GF-D8 (cell line): Measurements from ENCODE around the gene VAT1L.

Source experiments
- DNase-seq: peaks from one replicate; lab custom pipeline; 2025; lab: John Stamatoyannopoulos, UW

Gene VAT1L, protein sequence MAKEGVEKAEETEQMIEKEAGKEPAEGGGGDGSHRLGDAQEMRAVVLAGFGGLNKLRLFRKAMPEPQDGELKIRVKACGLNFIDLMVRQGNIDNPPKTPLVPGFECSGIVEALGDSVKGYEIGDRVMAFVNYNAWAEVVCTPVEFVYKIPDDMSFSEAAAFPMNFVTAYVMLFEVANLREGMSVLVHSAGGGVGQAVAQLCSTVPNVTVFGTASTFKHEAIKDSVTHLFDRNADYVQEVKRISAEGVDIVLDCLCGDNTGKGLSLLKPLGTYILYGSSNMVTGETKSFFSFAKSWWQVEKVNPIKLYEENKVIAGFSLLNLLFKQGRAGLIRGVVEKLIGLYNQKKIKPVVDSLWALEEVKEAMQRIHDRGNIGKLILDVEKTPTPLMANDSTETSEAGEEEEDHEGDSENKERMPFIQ

DNA sequence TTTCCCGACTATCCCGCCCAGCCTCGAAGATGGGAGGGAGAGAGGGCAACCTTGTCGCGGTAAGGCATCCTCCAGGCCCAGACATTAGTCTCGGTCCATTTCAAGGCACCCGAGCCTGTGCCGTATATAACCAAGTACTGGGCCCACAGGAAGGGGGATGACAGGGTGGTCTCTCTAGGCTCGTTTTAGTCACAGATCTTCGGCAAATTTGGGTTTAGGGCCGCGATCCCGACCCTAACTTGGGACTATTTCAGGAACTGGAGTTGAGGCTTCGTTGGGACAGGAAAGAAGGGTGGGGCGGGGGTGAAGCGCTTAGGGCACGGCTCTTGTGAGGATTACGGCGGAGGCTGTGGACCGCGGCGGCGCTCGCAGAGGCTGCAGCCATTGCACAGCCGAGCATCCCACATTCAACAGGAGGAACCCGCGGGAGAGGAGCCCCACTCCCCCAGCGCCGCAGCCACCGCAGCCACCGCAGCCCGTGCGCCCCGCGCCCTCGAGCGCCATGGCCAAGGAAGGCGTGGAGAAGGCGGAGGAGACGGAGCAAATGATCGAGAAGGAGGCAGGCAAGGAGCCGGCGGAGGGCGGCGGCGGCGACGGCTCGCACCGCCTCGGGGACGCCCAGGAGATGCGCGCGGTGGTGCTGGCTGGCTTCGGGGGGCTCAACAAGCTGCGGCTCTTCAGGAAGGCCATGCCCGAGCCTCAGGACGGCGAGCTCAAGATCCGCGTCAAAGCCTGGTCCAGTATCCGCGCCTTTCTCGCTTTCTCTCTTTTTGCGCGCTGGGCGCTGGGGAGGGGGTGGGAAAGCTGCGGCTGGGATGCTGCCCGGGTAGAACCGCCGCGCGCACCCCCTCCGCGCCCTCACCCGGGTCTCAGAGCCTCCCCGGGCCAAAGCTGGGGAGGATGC, at the start of gene VAT1L:
Gene VAT1L (plus strand): TSS at position 384 of the 904 bp plus-strand sequence. CDS start 119 bp downstream, at position 503.
- no peak for DNase-seq

DNA sequence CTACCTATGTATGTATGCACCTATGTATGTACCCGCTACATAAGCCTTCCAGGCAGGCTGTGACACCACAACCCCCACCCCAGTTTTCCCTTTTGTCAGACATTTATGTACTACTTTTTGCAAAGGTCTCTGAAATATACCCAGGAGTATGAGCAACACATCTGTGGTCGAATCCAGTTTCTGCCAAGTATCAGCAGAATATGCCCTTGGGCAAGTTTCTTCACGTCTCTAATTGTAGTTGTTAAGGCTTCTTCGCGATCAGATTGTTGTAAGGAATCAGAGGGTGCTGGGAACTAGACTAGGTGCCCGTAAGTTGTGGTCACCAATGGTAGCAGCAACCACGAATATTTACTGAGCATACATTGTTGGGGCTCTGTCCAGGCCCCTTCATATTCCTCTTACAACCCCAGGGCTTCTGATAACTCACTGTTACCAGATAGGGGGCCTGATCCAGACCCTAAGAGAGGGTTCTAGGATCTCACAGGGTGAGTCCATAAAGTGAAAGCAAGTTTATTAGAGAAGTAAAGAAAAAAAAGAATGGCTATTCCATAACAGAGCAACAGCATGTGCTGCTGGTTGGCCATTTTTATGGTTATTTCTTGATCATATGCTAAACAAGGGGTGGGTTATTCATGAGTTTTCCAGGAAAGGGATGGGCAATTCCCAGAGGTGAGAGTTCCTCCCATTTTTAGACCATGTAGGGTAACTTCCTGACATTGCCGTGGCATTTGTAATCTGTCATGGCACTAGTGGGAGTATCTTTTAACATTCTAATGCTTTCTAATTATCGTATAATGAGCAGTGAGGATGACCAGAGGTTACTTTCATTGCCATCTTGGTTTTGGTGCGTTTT, 49.4 kb upstream of the VAT1L start:
- no peak for DNase-seq

DNA sequence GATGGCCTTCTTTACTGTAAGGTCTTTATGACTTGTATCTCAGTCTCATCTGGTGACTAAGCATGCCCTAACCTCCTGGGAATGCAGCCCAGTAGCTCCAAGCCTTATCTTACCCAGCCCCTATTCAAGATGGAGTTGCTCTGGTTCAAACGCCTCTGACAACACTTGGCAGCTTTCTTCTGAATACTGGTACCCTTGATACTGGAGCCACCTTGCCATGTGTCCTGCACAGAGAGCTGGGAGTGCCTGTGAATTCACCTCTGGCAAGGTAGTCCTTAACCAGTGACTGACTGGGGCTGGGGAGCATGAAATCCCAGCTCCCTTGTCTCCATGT, 48.8 kb upstream of the VAT1L start:
- DNase-seq: no peak

DNA sequence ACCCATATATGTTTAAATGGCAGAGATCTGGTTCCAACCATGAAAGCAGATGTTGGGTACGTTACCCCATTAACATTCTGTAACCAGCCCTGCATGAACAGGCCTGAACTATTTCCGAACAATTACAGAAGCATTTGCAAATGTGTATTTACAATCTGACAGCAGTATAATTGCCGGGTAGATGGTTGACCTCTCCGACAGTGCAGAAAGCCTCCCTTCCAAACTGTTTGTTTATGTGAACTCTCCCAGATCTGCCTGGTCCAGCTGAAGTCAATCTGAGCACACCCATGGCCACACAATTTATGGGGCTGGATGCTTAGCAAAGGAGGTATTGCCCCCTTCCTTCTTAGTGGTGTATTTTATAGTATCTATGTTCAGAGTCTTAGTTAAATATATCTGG, 44.2 kb upstream of the VAT1L start:
- DNase-seq: no peak

DNA sequence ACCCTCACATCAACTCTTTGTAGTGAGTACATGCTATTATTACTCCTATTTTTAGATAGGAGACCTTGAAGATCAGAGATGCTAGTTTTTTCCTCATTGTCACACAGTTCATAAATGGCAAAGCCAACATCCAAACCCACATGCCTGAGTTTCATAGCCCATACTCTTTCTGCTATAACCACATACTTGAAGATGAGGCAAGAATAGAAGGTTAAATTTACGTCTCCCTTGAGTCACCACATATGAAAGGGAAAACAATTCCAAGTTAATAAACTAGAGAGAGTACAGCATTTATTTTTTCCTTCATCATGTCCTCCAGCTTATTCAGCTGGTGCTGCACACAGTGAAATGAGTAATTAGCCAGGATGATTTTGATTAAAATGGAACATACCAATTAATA, 42.4 kb upstream of the VAT1L start:
- DNase-seq: no peak

DNA sequence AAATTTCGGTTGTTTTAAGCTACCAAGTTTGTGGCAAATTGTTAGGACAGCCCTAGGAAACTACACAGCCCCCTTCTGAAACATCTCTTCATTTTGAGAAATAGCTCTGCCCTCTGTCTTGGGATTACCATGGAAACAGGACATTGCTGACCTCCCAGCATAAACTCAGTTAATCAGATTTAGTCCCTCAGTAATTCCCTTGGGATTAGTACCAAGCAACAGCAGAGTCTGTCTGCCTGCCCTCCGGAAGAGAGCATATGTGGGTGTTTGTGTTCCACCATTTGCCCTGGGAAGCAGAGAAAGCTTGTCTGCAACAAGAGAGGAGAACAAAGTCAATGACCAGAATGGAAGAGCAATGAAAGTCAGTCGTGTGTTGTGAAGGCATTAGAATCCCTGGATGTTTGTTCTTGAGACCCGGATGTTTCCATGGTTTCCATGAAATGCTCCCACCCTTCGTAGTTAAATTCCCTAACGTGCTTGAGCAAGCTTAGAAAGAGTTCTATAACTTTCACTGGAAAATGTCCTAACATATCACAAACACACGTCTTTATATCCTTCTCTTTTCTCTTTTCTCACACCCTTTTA, 39.9 kb upstream of the VAT1L start:
- no peak for DNase-seq

DNA sequence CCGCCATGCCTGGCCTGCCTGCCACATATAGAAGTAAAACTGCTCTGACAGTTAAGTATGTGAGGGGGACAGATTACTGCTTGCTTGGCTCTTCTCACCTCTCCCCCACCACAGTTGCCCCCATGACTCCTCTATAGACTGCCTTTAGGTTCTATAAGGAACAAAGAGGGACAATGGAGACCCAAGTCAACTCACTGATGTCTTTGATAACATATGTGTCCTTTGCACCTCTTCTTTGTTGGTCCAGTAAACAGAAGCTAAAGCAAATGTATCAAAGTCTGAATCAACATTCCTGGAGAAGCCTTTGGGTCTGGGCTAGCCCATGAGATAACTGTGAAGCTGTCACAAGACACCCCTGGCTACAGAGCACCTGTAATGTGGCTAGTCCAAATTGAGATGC, 38.9 kb upstream of the VAT1L start:
- DNase-seq: no peak

DNA sequence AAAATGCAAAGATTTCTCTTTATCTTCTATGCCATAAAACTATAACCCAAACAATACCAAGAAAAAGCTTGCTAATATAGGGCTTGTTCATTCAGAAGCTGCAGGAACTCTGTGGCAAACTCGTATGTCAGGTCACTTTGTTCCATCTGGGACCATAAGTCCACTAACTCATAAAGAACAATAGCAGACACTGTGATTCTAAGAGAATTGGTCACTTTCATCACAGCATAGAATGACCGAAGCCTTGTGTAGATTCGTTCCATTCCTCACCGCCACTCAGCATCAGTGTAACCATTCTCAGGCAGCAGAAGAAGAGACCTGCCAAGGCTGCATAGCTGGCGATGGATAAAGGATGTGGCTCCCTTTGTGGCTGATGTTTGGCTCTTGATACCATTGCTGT, 30.3 kb upstream of the VAT1L start:
- DNase-seq: no peak

DNA sequence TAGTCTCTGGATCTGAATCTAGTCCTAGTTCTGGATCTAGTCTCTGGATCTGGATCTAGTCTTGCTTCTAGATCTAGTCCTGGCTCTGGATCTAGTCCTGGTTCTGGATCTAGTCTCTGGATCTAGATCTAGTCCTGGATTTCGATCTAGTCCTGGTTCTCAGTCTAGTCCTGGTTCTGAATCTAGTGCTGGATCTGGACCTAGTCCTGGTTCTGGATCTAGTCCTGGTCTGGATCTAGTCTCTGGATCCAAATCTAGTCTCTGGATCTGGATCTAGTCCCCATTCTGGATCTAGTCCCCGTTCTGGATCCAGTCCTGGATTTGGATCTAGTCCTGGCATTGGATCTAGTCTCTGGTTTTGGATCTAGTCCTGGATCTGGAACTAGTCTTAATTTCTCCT, 29.9 kb upstream of the VAT1L start:
- no peak for DNase-seq

DNA sequence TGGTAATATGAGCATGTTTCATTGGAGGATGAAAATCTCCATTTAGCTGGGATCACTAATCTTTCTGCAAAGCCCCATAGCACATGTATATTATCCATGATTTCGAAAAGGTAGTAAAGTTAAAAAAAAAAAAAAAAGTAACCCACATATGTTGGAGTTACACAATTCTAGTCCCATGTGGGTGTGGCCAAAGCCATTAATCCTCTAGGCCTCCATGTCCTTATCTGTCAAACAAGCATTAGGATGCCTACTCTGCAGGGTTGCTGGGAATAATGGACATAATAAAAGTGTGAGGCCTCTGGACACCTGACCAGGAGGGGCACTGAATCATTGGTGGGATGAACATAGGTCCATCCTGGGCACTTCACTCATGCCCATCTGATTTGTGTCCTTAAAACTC, 29.2 kb upstream of the VAT1L start:
- no peak for DNase-seq

DNA sequence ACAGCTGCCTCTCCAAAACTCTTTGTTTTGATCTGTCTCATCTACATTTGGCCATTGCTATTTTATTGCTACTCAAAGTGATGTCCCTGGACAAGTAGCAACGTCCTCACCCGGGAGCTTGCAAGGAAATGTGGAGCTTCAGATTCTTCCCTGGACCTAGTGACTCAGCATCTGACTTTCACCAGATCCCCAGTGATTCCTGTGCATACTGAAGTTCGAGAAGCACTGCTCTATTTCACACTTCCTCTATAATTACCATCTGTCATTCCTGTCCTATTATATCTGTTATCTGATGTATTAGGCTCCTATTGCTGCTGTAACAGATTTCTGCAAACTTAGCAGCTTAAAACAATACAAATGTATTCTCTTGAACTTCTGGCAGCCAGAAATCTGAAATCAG, 28.5 kb upstream of the VAT1L start:
- DNase-seq: no peak

DNA sequence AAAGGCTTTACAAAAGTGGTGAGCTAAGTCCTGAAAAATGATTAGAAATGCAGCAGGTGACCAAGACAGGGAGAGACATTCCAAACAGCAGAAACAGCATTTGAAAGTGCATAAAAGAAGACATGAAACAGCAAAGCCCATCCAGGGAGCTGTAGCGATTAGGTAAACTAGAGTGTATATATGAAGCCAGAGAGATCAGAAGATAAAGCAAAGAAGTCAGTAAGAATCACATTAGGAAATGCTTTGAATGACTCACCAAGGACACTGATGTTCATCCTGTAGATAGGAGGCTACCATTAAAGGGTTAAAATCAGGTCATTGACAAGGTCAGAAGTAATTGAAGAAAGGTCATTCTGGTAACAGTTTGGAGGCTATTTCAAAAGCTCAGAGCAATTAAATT, 27.6 kb upstream of the VAT1L start:
- DNase-seq: no peak

DNA sequence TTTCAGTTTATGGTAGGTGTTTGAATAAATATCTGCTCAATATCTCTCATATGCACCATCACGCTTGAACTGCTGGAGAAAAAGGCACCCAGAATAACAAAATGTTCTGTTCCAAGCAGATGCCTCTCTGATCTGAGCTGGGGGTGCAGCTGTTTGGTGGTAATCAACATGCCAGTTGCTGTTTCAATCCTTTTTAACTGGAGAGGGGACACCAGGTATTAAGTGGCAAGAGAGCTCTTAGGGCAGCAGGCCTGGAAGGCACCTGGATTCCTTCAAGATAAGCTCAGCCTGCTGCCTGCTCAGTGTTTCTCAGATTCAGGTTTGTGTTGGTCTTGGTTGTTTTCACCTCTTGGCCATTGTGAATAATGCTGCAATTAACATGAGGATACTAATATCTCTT, 27.2 kb upstream of the VAT1L start:
- DNase-seq: no peak

DNA sequence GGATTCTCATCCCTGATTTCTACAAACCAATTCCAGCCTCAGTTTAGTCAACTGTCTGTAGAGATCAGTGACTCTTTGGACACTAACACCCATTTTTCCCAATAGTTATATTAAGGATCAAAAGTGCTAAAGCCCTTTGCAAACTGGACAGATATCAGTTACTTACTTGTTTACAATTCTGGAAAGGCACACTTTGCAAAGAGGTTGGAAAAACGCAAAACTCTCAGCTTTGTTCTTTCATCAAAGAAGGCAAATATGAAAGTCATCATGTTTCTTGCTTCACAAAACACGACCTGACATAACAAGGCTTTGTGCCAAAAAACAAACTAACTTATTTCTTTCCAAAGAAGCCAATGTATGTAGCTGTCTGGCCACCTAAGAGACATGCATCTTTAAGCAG, 26.1 kb upstream of the VAT1L start:
- DNase-seq: no peak

DNA sequence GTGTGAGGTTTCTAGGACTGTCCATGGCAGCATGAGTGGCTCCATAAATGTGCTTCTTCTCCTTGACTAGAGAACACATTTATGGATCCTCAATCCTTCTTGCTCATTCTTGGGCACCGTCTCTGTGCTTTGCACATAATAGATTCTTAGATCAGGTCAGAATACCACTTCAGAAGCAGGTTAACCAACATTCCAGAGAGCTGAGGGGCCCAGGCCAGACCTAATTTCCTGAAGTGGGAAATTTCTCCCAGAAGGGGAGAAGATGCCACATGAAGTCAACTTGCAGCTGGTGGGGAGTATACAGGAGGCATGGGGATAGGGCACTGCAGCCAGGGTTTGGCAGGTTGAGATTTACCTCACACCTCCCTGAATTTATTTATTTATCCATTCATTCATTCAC, 24.4 kb upstream of the VAT1L start:
- no peak for DNase-seq

DNA sequence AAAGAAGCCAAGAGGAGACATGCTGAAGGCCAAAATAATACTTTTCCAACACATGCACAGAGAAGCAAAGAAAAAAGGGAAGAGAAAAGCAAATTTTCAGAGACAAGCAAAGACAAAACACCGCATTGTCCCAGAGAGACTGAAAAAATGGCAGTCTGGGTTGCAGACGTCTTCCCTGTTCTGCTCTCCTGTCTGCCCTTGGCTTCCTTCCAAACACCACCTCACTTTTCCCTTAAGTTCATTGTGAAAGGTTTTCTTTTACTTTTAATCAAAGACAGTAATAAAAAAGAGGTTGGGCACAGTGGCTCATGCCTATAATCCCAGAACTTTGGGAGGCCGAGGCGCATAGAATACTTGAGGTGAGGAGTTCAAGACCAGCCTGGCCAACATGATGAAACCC, 21.2 kb upstream of the VAT1L start:
- no peak for DNase-seq

DNA sequence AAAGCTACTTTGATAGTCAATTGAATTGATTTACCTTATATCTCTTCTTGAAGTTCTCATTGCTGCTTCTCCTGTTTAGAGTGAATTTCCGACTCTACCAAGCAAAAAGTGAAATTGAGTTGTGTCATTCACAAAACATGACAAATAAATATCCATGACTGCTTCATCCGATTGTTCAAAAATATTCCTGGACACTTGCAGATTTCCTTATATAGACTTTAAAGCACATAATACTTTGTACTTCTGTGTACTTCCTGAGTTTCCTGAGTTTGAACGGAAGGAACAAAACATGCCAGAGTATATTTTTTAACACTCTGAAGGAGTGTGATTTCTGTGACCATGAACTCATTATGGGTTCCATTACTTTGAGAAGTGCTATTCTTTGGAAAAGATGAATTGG, 20.5 kb upstream of the VAT1L start:
- no peak for DNase-seq

DNA sequence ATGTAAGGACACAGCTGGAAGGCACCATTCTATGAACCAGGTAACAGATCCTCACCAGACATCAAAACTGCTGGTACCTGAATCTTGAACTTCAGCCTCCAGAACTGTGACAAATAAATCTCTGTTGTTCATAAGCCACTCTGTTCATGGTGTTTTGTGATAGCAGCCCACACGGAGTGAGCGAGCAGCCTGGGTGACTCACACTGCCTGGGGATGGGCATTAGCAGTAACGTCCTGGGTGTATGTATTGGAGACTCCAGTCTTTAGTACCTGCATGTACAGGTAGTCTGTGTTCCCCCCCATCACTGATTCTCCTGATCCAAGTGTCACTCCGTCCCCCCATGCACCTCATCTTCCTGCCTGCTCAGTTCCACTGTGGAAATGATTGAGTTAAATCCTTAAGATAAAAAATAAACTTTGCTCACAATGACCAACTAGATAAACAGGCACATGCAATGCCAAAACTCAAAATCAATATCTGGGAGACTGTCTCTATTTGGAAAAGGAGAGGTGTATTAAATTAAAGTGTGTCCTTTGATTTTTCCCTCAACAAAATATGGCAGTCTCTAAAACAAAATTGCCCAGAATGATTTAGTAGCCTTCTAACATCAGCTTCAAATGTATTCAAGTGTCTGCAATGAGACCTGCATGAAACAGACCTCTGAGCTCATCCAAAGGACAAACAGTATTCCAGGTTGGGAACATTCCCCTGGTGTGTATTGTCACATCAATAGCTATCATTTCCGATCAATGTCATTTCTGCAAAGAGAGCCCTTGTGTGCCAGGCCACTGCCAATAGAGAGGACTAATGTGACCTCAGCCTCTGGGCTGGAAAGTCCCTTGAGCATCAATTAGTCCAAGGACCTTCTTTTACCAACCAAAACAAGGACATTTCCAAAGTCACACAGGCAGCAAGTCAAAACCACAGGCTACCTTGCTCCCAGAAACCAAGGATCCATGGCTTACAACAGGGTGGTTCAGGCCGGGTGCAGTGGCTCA, 12.2 kb upstream of the VAT1L start:
- DNase-seq: no peak

DNA sequence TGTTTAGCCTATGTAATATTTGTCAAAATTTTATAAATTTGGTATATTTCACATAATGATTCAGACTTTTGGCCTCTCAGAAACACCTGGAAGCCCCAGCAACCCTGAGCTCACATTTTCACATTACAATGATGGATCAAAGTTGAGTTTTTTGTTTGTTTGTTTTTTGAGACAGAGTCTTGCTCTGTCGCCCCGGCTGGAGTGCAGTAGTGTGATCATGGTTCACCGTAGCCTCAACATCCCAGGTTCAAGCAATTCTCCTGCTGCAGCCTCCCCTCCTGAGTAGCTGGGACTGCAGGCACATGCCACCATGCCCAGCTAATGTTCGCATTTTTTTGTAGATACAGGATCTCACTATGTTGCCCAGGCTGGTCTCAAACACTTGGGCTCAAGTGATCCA, 10.6 kb upstream of the VAT1L start:
- DNase-seq: no peak

DNA sequence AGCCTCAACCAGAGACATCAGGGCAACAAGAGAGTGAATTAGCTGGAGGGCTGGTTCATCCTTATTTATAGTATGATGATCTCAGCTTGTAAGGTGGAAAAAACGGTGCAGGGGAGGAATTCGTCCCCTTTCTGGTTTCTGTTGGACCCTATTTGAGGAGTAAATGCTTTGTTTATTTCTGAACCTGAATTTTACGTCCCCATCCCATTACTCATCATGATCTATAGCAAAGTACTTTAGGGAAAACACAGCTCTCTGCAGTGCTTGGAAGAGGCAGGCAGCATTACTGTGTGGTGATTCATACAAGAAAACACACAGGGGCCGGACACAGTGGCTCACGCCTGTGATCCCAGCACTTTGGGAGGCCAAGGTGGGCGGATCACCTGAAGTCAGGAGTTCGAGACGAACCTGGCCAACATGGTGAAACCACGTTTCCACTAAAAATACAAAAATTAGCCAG, 8.0 kb upstream of the VAT1L start:
- DNase-seq: no peak

DNA sequence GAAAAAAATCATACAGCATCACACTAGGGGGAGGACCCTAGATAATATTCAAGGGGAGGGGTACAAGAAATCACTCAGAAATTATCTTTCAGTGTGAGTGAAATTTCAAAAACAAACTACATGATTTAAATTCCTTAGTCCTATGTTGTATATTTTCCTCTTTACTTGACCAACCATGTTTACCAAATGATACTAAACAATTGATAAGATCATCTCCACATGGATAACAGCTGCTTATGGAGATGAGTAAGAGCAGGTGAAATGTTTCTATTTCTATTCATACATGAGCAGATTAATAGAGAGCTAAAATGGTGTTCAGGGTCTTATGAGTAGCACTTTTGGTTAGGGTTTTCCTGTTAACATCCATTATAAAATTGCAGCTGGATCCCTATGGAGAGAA, 7.3 kb upstream of the VAT1L start:
- no peak for DNase-seq
